GM19023 (cell line): ENCODE measurements around the gene AADAC.
A peak's percentile ranks its signal among the peaks of the same experiment; 100 is the strongest.
"Not testable (repeated sequence)": the region's sequence is repeated elsewhere in the genome, so short reads cannot be mapped to it uniquely, and the experiment has no call there.

Source experiments
- ATAC-seq: cut with Tn5 transposase; IDR thresholded peaks from one replicate; pipeline ENCODE4 v1.9.1; 2021; ENCODE audit warnings: mild to moderate bottlenecking, moderate library complexity; ENCODE audit not compliant: unreplicated experiment

AADAC gene

DNA sequence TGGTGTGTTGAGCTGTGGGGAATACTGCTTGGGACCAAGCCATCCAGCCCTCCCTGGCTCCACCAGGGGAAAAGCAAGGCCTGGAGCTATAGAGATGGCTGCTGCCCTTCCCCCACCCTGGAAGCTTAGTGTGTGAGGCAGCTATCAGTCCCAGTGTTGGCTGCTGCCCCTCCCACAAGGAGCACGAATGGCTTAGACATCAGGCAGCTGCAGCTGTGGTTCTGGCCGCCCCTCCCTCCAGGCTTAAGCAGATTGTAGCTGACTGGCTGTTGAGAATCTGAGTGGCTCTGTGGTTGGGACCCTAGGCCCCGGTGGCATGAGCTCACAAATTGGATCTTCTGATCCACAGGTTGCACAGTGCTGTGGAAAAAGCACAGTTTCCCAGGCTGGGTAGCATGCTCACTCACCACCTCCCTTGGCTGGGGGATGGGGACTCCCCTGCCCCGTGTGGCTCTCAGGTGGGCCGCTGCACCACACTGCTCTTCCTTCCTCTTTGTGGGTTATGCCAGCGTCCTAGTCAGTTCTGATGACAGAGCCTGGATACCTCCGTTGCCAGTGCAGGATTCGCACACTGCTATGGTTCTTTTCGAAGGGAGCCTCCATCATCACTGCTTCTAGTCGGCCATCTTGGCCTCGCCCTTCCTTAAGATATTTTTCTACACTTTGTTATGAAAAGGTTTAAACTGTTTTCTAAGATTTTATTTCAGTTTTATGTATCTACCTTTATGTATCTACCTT lies 38.3 kb downstream of the AADAC start:
- no peak for ATAC-seq

DNA sequence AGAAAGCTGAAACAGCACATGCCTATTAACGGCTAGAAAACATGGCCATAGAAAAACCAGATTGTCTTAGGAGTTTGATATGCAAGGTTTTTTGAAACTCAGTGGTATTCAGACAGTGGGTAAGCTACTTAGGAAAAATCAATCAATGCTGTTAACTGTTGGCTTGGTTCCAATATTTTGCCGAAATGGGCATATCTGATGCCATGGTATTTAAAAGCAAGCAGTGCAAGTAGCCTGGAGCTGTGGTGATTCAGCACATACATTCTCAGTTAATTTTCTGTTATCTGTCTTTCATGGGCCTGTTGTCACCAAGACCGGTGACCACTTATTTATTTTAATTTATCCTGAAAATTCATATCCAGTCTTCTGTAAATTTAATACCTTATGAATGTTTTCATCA lies 42.2 kb downstream of the AADAC start:
- no peak for ATAC-seq

DNA sequence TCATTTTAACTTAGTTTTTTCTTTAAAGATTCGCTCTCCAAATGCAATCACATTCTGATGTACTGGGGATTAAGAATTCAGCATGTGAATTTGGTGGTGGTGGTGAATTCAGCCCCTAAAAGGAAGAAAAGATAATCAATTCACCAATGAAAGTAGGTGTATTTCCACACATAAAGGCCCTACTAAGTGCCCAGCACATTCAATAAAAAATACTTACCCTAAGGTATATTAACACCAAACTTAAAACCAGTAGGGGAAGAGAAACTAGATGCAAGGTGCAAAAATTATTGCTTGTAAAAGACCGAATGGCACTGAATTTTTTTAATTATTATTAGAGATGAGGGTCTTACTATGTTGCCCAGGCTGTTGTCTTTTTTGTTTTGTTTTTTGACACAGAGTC lies 42.7 kb downstream of the AADAC start:
- ATAC-seq: no peak

DNA sequence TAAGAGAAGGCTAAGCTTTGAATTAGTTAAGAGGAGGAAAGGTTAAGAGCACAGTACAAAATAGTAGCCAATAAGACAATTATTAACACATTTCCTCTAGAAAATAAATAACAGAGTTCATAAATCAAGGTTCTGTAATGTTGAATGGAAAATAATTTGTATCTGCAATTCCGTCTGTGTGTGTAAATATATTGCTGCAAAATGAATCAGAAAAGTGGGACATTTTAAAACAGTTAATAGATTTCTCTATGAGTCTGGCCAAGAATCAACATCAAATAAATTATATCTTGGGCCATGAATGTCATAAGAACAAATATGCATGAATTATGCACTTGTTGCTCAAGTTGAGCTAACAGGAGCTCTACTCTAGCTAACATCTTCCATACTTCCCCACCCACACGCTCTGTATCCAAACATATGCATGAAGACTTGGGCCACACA lies 45.3 kb downstream of the AADAC start:
- ATAC-seq: no peak

DNA sequence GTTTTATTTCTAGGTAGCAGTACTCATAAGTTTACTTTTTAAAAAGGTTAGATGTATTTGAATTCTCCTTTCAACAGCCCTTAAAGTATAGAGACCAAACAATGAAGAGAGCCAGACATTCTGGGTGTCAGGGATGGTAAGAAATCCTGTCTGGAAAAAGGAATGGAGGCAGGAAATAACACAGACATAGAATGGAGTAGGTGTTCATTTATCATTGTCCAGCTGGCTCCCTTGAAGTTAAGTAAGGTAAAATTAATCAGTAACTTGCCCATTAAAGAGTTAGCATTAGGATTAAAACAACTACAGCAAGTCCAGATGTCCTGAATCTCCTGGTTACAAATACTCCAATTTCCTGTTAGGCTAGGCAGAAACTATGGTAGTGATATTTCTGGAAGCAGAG lies 46.0 kb downstream of the AADAC start:
- ATAC-seq: no peak

DNA sequence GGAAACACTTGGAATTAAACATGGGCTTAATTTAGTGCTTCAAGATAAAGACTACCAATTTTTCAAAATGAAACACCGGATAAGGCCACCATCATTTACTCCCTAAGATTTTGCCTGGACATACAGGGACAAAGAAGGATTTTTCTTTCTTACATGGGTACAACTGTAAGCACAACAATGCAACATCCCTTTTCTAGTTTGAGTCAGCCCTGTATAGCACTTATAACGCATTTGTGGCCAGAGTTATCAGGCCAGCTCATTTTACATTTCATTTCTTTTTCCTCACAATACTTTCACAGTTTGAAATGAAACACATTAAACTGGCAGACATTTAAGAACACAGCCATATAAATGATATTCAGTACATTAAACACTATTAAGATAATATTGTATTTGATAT lies 49.7 kb downstream of the AADAC start:
- no peak for ATAC-seq

DNA sequence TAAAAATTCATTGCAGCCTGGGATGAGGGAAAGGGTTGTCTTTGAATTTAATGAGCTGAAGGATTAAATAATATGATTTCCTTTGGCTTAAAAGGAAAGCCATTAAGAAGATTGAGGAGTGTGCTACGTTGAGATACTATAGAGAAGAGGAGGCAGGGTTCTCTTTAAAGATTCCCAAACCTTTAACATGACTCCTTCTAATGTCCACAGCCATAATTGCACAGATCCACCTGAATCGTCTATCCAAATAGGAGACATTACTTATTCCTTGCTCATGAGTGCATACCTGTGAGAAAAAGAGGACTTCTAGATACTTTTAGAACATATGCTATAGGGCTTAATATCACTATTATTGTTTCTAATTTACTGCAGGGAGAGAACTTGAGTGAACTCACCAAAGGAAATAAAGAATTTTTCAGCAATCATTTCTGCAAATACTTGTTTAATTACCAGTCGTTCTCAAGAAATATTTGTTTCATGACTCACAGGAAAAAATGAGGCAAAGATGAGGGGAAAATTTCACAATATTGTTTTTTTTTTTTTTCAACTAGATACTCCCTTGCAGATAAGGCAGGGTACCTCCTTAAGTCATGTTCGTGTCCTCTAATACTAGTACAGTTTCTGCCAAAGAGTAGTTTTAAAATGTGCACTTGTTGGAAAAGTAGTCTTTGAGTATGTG lies 50.6 kb downstream of the AADAC start:
- ATAC-seq: no peak

DNA sequence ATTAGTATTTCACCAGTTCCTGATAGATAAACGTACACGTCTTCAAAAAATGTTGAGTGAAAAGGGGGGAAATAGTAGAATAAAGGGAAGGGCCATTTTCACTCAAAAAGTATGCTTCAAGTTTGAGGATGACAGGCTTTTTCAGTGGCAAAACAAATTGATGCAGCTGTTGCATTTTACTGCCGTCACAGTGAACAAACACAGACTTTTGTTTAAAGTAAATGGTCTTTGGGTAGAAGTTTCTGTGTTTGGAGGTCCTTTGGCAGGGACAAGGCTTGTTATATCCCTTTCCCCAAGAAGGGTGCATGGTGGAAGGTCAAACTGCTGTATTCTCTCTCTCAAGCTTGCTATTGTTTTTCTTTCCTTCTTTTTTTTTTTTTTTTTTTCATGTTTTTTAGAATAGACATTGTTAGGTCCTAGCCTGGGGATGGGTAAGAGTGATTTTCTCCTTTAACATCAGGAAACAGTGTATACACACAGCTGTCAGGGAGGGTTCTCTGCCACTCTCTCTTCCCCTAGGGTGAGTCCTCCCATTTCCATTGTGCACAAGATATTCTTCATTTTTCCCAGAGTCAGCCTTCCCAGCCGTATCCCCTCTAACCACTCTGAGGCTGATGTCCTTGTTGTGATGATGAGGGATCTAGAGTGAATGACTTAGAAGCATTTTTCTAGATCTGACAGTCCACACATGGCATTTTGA lies 52.9 kb downstream of the AADAC start:
- ATAC-seq: no peak

DNA sequence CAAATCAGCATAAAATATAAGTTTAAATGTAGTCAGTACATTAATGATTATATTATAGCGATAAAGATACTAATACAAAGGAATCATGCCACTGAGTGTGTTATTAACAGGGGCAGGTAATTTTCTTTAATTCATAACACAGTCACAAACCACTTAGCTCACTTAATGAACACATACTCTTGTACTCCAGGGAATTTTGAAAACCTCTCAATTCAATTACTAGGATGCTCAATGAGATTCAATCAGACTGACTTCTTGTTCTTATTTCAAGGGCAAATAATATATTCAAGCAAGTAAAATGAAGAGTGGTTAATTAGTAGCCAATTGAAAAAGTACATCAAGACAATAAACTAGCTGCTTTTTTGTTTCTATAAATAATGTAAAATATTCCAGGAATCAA lies 53.8 kb downstream of the AADAC start:
- no peak for ATAC-seq

DNA sequence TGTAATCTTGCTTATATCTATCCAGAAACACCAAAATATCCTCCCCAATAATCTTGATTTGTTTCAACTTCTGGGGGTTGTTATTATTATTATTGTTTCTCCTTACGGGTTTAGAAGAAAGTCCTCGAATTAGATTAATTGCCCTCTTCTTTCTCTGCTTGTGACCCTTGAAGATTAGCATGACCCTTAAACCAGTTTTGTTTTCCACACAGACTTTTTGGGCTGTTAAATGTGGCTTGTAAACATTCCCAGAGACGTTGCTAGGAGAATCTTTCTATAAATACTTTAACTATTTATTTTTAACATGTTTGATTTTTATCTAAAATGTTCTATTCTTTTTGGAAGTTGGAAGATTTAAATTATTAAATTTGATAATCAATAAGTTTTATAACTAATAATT lies 55.3 kb downstream of the AADAC start:
- ATAC-seq: no peak

DNA sequence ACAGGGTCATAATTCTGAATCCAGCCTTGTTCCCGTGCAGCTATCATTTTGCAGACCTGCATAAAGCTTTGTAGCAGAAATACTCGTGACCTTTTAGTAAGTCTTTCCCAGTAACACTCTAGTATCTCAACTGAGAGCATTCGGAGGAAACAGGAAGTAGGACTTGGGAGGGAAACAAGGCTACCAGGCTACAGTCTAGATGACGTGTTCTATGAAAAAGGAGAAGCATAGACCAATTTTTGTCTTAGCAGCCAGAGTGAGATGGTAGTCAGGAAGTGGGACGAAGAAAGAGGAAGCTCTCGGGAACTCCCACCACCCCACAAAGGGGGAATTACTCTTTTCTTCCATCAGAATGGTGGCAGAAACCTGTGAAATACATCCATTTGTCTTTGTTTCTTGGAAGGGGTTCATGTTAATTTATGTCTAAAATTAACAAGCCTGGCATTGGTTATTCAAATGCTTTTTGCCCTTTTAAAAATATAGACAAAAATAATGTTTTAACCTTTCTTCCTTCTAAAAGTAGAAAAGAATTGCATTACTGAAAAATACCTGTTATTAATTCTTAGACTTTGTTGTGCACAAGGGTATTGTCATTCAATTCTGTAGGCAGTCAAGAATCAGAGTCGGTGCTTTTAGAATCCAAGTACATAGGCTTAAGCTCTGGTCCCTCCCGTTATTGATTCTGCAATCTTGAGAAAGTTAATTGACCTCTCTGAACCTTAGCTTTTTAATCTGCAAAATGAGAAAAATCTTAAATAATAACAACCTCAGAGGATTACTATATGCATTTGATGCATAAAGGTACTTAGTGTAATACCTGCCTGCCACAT lies 57.9 kb downstream of the AADAC start:
- ATAC-seq: peak; percentile 93

DNA sequence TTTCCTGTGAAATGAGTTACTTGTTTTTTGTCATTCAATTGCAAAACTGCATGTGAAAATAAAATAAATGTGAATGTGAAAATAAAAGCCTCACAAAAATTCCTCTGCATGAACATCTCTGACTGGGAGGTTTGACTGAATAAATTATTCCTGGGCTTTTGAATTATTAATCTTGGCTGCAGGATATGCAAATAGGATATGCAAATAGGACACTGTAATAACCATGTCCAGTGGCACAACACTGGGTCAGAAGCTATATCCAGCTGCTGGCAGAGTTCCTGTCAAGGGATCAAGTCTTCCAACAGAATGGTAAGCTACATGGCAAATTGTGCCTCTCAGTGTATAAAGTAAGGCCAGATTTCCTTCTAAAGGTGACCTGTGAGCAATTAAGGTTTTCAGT lies 59.5 kb downstream of the AADAC start, which contains the start of gene SUCNR1:
Gene SUCNR1, plus strand, starts transcription at position 246 of the 400 bp plus-strand sequence. CDS start 6,250 bp downstream, outside the sequence.
- ATAC-seq: no peak

DNA sequence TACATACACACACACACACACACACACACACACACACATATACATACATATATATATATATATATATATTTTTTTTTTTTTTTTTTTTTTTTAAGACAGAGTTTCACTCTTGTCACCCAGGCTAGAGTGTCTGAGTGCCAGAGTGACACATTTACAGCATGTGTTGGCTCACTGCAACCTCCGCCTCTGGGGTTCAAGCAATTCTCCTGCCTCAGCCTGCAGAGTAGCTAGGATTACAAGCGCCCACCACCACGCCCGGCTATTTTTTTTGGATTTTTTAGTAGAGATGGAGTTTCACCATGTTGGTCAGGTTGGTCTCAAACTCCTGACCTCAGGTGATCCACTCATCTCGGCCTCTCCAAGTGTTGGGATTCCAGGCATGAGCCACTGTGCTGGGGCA lies 60.2 kb downstream of the AADAC start:
- ATAC-seq: not testable (repeated sequence)

DNA sequence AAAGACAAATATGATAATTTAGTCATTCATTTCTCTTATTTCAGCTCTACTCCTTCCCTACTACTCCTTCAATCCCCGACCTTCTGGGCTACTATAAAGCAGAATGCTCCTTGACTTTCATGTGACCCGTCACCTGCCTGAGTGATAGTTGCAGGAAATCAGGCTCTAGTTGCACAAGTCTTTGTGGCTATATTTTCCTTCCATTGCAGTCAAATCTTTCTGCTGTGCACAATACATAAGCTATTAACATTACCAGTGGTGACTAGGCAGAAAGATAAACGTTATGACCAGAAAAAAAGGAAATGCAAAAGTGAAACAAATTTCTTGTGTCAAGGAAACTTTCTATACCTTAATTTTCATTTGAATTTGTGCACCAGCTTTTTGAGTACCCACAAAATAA lies 61.8 kb downstream of the AADAC start:
- ATAC-seq: peak; percentile 44

DNA sequence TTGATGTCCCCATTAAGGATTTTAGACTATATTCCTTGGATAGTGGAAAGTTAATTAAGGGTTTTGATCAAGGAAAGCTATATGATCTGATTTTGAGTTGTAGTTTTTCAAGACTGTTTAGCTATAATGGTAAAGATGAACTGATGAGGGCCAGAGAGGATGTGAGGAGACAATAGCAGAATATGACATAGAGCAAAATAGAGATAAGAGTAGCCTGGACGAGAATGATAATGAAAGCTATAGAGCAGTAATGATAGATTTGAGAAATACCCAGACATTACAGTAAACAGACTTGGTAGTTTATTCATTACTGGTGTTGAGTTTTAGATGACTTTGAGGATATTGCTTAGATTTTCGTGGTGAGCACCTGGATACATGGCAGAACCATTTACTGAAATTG lies 63.4 kb downstream of the AADAC start:
- no peak for ATAC-seq
